SK-N-SH treated with all-trans-retinoic acid at 6 μM for 48 hours (cell line): ENCODE data around the gene MAP3K3.
A peak's percentile ranks its signal among the peaks of the same experiment; 100 is the strongest.

ENCODE experiments used
- ATAC-seq: fragments of 200-7000 bp; cut with Tn5 transposase; 3 replicates; pipeline ENCODE4 v1.9.1; 2020; ENCODE audit warnings: mild to moderate bottlenecking, moderate library complexity
- ARNTL ChIP-seq: fragments of 450-650 bp; formaldehyde crosslinking; IDR thresholded peaks from 2 replicates; pipeline ENCODE4 v1.5.0; 2020; ENCODE audit warnings: low read depth, mild to moderate bottlenecking, moderate library complexity, borderline replicate concordance
- CREB5 ChIP-seq: fragments of 250-450 bp; sonication (Bioruptor Pico); IDR thresholded peaks from 2 replicates; pipeline ENCODE4 v1.5.1; 2020; ENCODE audit warnings: low read depth, mild to moderate bottlenecking, moderate library complexity
- CSDC2 ChIP-seq: fragments of 250-450 bp; sonication (Bioruptor Pico); IDR thresholded peaks from 2 replicates; pipeline ENCODE4 v1.5.0; 2020; ENCODE audit warnings: mild to moderate bottlenecking, moderate library complexity
- ESRRG ChIP-seq: fragments of 250-450 bp; sonication (Bioruptor Pico); IDR thresholded peaks from 2 replicates; pipeline ENCODE4 v1.6.1; 2021; ENCODE audit warnings: mild to moderate bottlenecking
- GLIS3 ChIP-seq: fragments of 250-450 bp; sonication (Bioruptor Pico); IDR thresholded peaks from 2 replicates; pipeline ENCODE4 v1.5.0; 2020; ENCODE audit warnings: mild to moderate bottlenecking, moderate library complexity
- ISL1 ChIP-seq: fragments of 250-450 bp; sonication (Bioruptor Pico); IDR thresholded peaks from 2 replicates; pipeline ENCODE4 v2.1.2; 2022; ENCODE audit warnings: mild to moderate bottlenecking, moderate library complexity
- OSR1 ChIP-seq: fragments of 250-450 bp; sonication (Bioruptor Pico); IDR thresholded peaks from 2 replicates; pipeline ENCODE4 v1.8.0; 2022; ENCODE audit warnings: moderate library complexity, mild to moderate bottlenecking, inconsistent platforms
- SNAI2 ChIP-seq: fragments of 250-450 bp; sonication (Bioruptor Pico); IDR thresholded peaks from 2 replicates; pipeline ENCODE4 v1.5.0; 2020; ENCODE audit warnings: mild to moderate bottlenecking, moderate library complexity
- TOX ChIP-seq: fragments of 250-450 bp; sonication (Bioruptor Pico); IDR thresholded peaks from 2 replicates; pipeline ENCODE4 v1.8.0; 2021; ENCODE audit warnings: mild to moderate bottlenecking, moderate library complexity, borderline replicate concordance
- TSHZ2 ChIP-seq: fragments of 250-450 bp; sonication (Bioruptor Pico); IDR thresholded peaks from 2 replicates; pipeline ENCODE4 v1.5.0; 2020; ENCODE audit warnings: mild to moderate bottlenecking, moderate library complexity
- ZC3H10 ChIP-seq: fragments of 250-450 bp; sonication (Bioruptor Pico); IDR thresholded peaks from 2 replicates; pipeline ENCODE4 v1.5.1; 2021; ENCODE audit warnings: mild to moderate bottlenecking, moderate library complexity
- ZFP3 ChIP-seq: fragments of 250-450 bp; sonication (Bioruptor Pico); IDR thresholded peaks from 2 replicates; pipeline ENCODE4 v1.5.0; 2020; ENCODE audit warnings: mild to moderate bottlenecking, moderate library complexity
- ZFP30 ChIP-seq: fragments of 450-650 bp; formaldehyde crosslinking; IDR thresholded peaks from 2 replicates; pipeline ENCODE4 v1.5.0; 2022; ENCODE audit warnings: mild to moderate bottlenecking, moderate library complexity
- ZNF565 ChIP-seq: fragments of 450-650 bp; formaldehyde crosslinking; conservative IDR thresholded peaks from 2 replicates; pipeline ENCODE4 v1.5.0; 2020; ENCODE audit warnings: low read depth, mild to moderate bottlenecking, moderate library complexity
- ZNF70 ChIP-seq: fragments of 450-650 bp; formaldehyde crosslinking; IDR thresholded peaks from 2 replicates; pipeline ENCODE4 v1.5.0; 2020; ENCODE audit warnings: mild to moderate bottlenecking, moderate library complexity
- ZNF8 ChIP-seq: fragments of 450-650 bp; formaldehyde crosslinking; IDR thresholded peaks from 2 replicates; pipeline ENCODE4 v1.5.0; 2020; ENCODE audit warnings: mild to moderate bottlenecking, moderate library complexity
- TF ChIP-seq, protein P1 (sequence below): fragments of 250-450 bp; sonication (Bioruptor Pico); IDR thresholded peaks from 2 replicates; pipeline ENCODE4 v1.8.0; 2021; ENCODE audit warnings: low read depth, mild to moderate bottlenecking, moderate library complexity, borderline replicate concordance
- TF ChIP-seq, protein P2 (sequence below): fragments of 250-450 bp; sonication (Bioruptor Pico); IDR thresholded peaks from 2 replicates; pipeline ENCODE4 v1.5.1; 2021; ENCODE audit warnings: mild to moderate bottlenecking, moderate library complexity

The MAP3K3 gene

DNA sequence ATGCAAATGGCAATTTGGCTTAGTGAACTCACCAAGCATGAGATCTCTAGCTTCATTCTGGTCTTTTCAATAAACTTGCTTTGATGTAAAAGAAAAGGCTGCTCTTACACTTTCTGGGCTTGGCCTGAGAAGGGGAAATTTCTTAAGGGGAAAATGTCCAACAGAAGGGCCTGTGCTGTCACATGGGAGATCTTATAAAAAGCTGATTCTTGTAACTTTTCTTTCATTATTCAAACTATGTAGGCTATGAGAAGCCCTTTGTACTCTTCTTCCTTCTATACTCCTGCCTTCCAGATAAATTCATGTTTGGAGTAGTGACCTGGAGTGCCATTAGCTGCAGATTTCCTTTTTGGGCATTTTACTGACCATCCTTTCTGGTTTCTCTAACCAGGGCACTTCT is 60.8 kb downstream of the MAP3K3 start (continued):
- TF ChIP-seq CREB5 (CRISPR knock-in tag) (no peak), ISL1 (CRISPR knock-in tag) (no peak), TSHZ2 (no peak)
- TF ChIP-seq, all 23 proteins: peak for 0

GRCh38 chr17:63685041-63685440 is 62.8 kb downstream of the MAP3K3 start:
- no peak for TF ChIP-seq ZC3H10
- TF ChIP-seq TOX (CRISPR knock-in tag), result no peak
- TF ChIP-seq, protein P1, sequence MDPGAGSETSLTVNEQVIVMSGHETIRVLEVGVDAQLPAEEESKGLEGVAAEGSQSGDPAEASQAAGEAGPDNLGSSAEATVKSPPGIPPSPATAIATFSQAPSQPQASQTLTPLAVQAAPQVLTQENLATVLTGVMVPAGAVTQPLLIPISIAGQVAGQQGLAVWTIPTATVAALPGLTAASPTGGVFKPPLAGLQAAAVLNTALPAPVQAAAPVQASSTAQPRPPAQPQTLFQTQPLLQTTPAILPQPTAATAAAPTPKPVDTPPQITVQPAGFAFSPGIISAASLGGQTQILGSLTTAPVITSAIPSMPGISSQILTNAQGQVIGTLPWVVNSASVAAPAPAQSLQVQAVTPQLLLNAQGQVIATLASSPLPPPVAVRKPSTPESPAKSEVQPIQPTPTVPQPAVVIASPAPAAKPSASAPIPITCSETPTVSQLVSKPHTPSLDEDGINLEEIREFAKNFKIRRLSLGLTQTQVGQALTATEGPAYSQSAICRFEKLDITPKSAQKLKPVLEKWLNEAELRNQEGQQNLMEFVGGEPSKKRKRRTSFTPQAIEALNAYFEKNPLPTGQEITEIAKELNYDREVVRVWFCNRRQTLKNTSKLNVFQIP (CRISPR knock-in tag), result no peak
- no peak for TF ChIP-seq ZNF8 (CRISPR knock-in tag)
- TF ChIP-seq CSDC2 (CRISPR knock-in tag), result no peak
- TF ChIP-seq, all 23 proteins: peak for 0
- ATAC-seq, result peak; percentile 79

DNA sequence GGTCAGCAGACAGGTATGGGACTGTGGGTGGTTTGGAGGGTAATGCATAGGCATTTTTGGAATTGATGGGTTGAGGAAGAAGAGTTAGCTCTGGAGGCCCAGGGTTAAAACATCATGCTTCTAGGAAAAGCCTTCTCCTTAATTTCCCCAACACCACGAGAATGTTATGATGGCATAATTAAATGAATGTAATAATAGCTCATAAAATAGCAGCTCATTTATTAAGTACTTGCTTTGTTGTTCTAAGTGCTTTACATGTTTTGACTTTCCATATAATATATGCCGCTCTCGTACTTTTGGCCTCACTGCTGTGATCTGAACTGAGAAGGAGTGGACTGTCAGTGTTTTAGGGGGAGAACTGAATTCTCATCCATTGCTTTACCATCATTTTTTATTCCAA is 63.4 kb downstream of the MAP3K3 start:
- TF ChIP-seq, protein P2, sequence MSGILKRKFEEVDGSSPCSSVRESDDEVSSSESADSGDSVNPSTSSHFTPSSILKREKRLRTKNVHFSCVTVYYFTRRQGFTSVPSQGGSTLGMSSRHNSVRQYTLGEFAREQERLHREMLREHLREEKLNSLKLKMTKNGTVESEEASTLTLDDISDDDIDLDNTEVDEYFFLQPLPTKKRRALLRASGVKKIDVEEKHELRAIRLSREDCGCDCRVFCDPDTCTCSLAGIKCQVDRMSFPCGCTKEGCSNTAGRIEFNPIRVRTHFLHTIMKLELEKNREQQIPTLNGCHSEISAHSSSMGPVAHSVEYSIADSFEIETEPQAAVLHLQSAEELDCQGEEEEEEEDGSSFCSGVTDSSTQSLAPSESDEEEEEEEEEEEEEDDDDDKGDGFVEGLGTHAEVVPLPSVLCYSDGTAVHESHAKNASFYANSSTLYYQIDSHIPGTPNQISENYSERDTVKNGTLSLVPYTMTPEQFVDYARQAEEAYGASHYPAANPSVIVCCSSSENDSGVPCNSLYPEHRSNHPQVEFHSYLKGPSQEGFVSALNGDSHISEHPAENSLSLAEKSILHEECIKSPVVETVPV (CRISPR knock-in tag), result no peak
- TF ChIP-seq OSR1 (CRISPR knock-in tag) (no peak), ZNF70 (no peak), GLIS3 (CRISPR knock-in tag) (no peak), ZC3H10 (no peak), ISL1 (CRISPR knock-in tag) (no peak), SNAI2 (no peak), ZFP3 (CRISPR knock-in tag) (no peak), ZNF565 (CRISPR knock-in tag) (no peak), ARNTL (CRISPR knock-in tag) (no peak), TSHZ2 (no peak), ZNF8 (CRISPR knock-in tag) (no peak), CREB5 (CRISPR knock-in tag) (no peak), ESRRG (CRISPR knock-in tag) (no peak), ZFP30 (CRISPR knock-in tag) (no peak), CSDC2 (CRISPR knock-in tag) (no peak)
- TF ChIP-seq, protein P1 (CRISPR knock-in tag), result no peak
- ATAC-seq, result no peak
